GM10266 (cell line): ENCODE data around the gene ADAMTS2.

Experiments used
- DNase-seq: peaks from one replicate; pipeline ENCODE4 v3.0.0; 2012; ENCODE audit errors: extremely low spot score
- CTCF ChIP-seq: IDR thresholded peaks from 2 replicates; pipeline ENCODE4 v1.5.1; 2012; ENCODE audit warnings: mild to moderate bottlenecking, low read depth; ENCODE audit not compliant: control insufficient read depth, insufficient read depth; ENCODE audit errors: missing control alignments

The ADAMTS2 gene

GRCh38 chr5:179307013-179307800 lies 38.1 kb downstream of the ADAMTS2 start:
- no peak for TF ChIP-seq CTCF
- no peak for DNase-seq

- no peak for DNase-seq
Measured at GRCh38 chr5:179306191-179307012, 38.9 kb downstream of the ADAMTS2 start.

GRCh38 chr5:179304871-179305270 lies 40.4 kb downstream of the ADAMTS2 start:
- no peak for TF ChIP-seq CTCF
- DNase-seq, result no peak

More at GRCh38 chr5:179306191-179307012, 38.9 kb downstream of the ADAMTS2 start:
- no peak for TF ChIP-seq CTCF

GRCh38 chr5:179304466-179304865 lies 40.8 kb downstream of the ADAMTS2 start:
- no peak for DNase-seq

GRCh38 chr5:179303451-179304200 lies 41.6 kb downstream of the ADAMTS2 start:
- TF ChIP-seq CTCF, result no peak
- no peak for DNase-seq

More at GRCh38 chr5:179304466-179304865, 40.8 kb downstream of the ADAMTS2 start:
- TF ChIP-seq CTCF, result no peak

GRCh38 chr5:179302499-179303185 lies 42.6 kb downstream of the ADAMTS2 start:
- no peak for DNase-seq
- no peak for TF ChIP-seq CTCF
